Panc1 (cell line): ENCODE data around the gene KRT25. TPM values are rescaled to one million over a fixed set of nuclear protein-coding genes. Genes with fewer than 3 reads are reported as not detected.

Experiments
- ATAC-seq: fragments of 200-7000 bp; cut with Tn5 transposase; 2 replicates; pipeline ENCODE4 v1.9.1; 2020; ENCODE audit warnings: mild to moderate bottlenecking, moderate library complexity
- BruUV-seq: library from RNA; stranded (reverse); fragments of 400-500 nt; replicated peaks from 2 replicates; lab custom pipeline; 2021; lab: Mats Ljungman, UMichigan
- CTCF ChIA-PET: fragments of 300-600 bp; sonication (Branson Sonifier 250); formaldehyde crosslinking; loops from one replicate; lab custom pipeline; 2022; ENCODE audit warnings: antibody characterized with exemption; lab: Charles Lee
- POLR2A ChIA-PET: fragments of 300-600 bp; sonication (Branson Sonifier 250); formaldehyde crosslinking; loops from one replicate; lab custom pipeline; 2022; ENCODE audit warnings: antibody characterized with exemption; lab: Charles Lee
- DNase-seq: peaks from one replicate; pipeline ENCODE4 v3.0.0-alpha.2; 2010; ENCODE audit warnings: low read depth, low spot score
- H3K27ac ChIP-seq: 2 replicates; pipeline ENCODE4 v1.5.1; 2011; ENCODE audit warnings: mild to moderate bottlenecking, low read length, inconsistent platforms
- H3K27me3 ChIP-seq: fragments of 200-500 bp; sonication (Bioruptor generic); 2 replicates; pipeline ENCODE4 v1.6.0; 2014; ENCODE audit warnings: low read length, inconsistent platforms; ENCODE audit not compliant: control insufficient read depth, insufficient read depth
- H3K36me3 ChIP-seq: fragments of 200-500 bp; sonication (Bioruptor generic); 2 replicates; pipeline ENCODE4 v1.5.1; 2014; ENCODE audit warnings: inconsistent platforms, mild to moderate bottlenecking, low read length, moderate library complexity; ENCODE audit not compliant: control insufficient read depth, insufficient read depth
- H3K4me1 ChIP-seq: 2 replicates; pipeline ENCODE4 v1.5.1; 2011; ENCODE audit warnings: inconsistent platforms, mild to moderate bottlenecking, low read length, moderate library complexity; ENCODE audit not compliant: control insufficient read depth, insufficient read depth
- H3K4me3 ChIP-seq, 2 experiments: 2 replicates each; pipeline ENCODE4 v1.5.1; 2011 to 2012; ENCODE audit warnings: low read depth in 2 of 2, low read length in 2 of 2, mild to moderate bottlenecking in 2 of 2, inconsistent platforms in 1 of 2, moderate library complexity in 1 of 2
- H3K9me3 ChIP-seq: fragments of 200-500 bp; sonication (Bioruptor generic); 2 replicates; pipeline ENCODE4 v1.5.1; 2014; ENCODE audit warnings: low read depth, mild to moderate bottlenecking, inconsistent platforms, low read length, moderate library complexity; ENCODE audit not compliant: control insufficient read depth, insufficient read depth
- CTCF ChIP-seq: fragments of 450-650 bp; IDR thresholded peaks from 2 replicates; pipeline ENCODE4 v1.5.1; 2017; ENCODE audit warnings: mild to moderate bottlenecking
- POLR2AphosphoS5 ChIP-seq: IDR thresholded peaks from 2 replicates; pipeline ENCODE4 v1.6.1; 2012; ENCODE audit warnings: mild to moderate bottlenecking, low read depth, low read length, moderate library complexity
- REST ChIP-seq, 2 experiments: IDR thresholded peaks; 2 replicates each; pipeline ENCODE4 v1.6.1; 2011 to 2012; ENCODE audit warnings: low read depth in 2 of 2, control low read depth in 1 of 2, low read length in 1 of 2, mild to moderate bottlenecking in 1 of 2, moderate library complexity in 1 of 2; ENCODE audit not compliant: insufficient read depth in 1 of 2
- SIN3A ChIP-seq: IDR thresholded peaks from 2 replicates; pipeline ENCODE4 v1.6.1; 2012; ENCODE audit warnings: low read depth, mild to moderate bottlenecking, low read length, moderate library complexity, borderline replicate concordance; ENCODE audit not compliant: insufficient read depth
- TCF7L2 ChIP-seq: IDR thresholded peaks from 2 replicates; pipeline ENCODE4 v1.6.1; 2011; ENCODE audit warnings: mild to moderate bottlenecking, low read depth, low read length, inconsistent platforms
- in situ Hi-C: cut with HindIII; loops from 2 replicates; pipeline ENCODE4 v1.10.0; 2016; ENCODE audit warnings: low sequenced_read_pairs, low pct_unique_long_range_greater_than_20kb
- intact Hi-C: fragments of 100-400 bp; cut with micrococcal nuclease; formaldehyde crosslinking; loops from one replicate; pipeline ENCODE4 v1.10.0; 2022; ENCODE audit not compliant: unreplicated experiment
- total RNA-seq: library from RNA; stranded (reverse); gene quantifications from one replicate; pipeline ENCODE4 v1.2.1, GENCODE V29; 2021; ENCODE audit not compliant: unreplicated experiment

Gene KRT25
- total RNA-seq, 1 experiment from 2014 or later: not detected

GRCh38 chr17:40699853-40700252, 55.3 kb downstream of the KRT25 start:
- CTCF ChIA-PET: interaction anchor here (0.8 kb wide), 1 partner anchor 84 kb away, joined by 4 read pairs; no protein-coding TSS in a partner anchor
- Histone ChIP-seq H3K4me3 (no peak overlapping the region), H3K4me1 (no peaks in the 10 kb centered on the region), H3K27me3 (peaks cover 9% of the 10 kb centered on the region; the same call in 1 of the 2 replicates), H3K36me3 (no peaks in the 10 kb centered on the region), H3K27ac (no peak overlapping the region), H3K9me3 (no peaks in the 10 kb centered on the region)
- POLR2A ChIA-PET: no interaction called here
- no TSS peak for BruUV-seq
- in situ Hi-C loops: no loop called here
- TF ChIP-seq TCF7L2: no peak
- no peak for TF ChIP-seq CTCF
- TF ChIP-seq POLR2AphosphoS5: no peak
- no peak for TF ChIP-seq SIN3A
- TF ChIP-seq REST (IDR thresholded peaks at IDR 0.05; ENCODE audit: insufficient read depth in 1 of 2, low read depth in 2 of 2, low read length in 1 of 2): no peak
- DNase-seq (no peak), ATAC-seq (no peak)
- intact Hi-C loops: no loop called here

GRCh38 chr17:40699371-40699770, 55.8 kb downstream of the KRT25 start:
- Histone ChIP-seq H3K9me3 (no peaks in the 10 kb centered on the region), H3K27me3 (peaks cover 7% of the 10 kb centered on the region; the same call in 1 of the 2 replicates), H3K36me3 (no peaks in the 10 kb centered on the region), H3K4me3 (no peak overlapping the region), H3K4me1 (no peaks in the 10 kb centered on the region), H3K27ac (no peak overlapping the region)
- no TSS peak for BruUV-seq
- in situ Hi-C loops: no loop called here
- no peak for ATAC-seq
- CTCF ChIA-PET: interaction anchor here (0.8 kb wide), 1 partner anchor 84 kb away, joined by 4 read pairs; no protein-coding TSS in a partner anchor
- POLR2A ChIA-PET: no interaction called here
- intact Hi-C loops: no loop called here
- TF ChIP-seq REST (IDR thresholded peaks at IDR 0.05; ENCODE audit: insufficient read depth in 1 of 2, low read depth in 2 of 2, low read length in 1 of 2) (no peak), POLR2AphosphoS5 (no peak), SIN3A (no peak), CTCF (no peak), TCF7L2 (no peak)
- no peak for DNase-seq
